GM23248 (cell line): ENCODE results near the gene POLN. TPM values are rescaled to one million over a fixed set of nuclear protein-coding genes. Genes with fewer than 3 reads are reported as not detected.

ENCODE experiments used
- DNase-seq: peaks from one replicate; pipeline ENCODE4 v3.0.0-alpha.2; 2015
- H2AFZ ChIP-seq: fragments of 200-600 bp; sonication (generic); 2 replicates; pipeline ENCODE4 v1.6.1; 2016; ENCODE audit warnings: antibody characterized with exemption
- H3F3A ChIP-seq: fragments of 200-600 bp; sonication (generic); 2 replicates; pipeline ENCODE4 v1.6.1; 2016; ENCODE audit warnings: mild to moderate bottlenecking, antibody characterized with exemption, mixed run types; ENCODE audit not compliant: insufficient read depth
- H3K27ac ChIP-seq: fragments of 200-600 bp; sonication (generic); 2 replicates; pipeline ENCODE4 v1.5.1; 2016; ENCODE audit warnings: mild to moderate bottlenecking
- H3K27me3 ChIP-seq: fragments of 200-600 bp; sonication (generic); replicated peaks from 2 replicates; pipeline ENCODE4 v1.6.1; 2016; ENCODE audit warnings: mild to moderate bottlenecking; ENCODE audit not compliant: insufficient read depth
- H3K36me3 ChIP-seq: fragments of 200-600 bp; sonication (generic); 2 replicates; pipeline ENCODE4 v1.6.1; 2016; ENCODE audit warnings: low read depth, mild to moderate bottlenecking
- H3K4me1 ChIP-seq: fragments of 200-600 bp; sonication (generic); 2 replicates; pipeline ENCODE4 v1.6.1; 2016; ENCODE audit warnings: mild to moderate bottlenecking; ENCODE audit not compliant: insufficient read depth
- H3K4me2 ChIP-seq: fragments of 200-600 bp; sonication (generic); one replicate; pipeline ENCODE4 v1.6.1; 2016; ENCODE audit warnings: mild to moderate bottlenecking; ENCODE audit not compliant: unreplicated experiment
- H3K4me3 ChIP-seq: fragments of 200-600 bp; sonication (generic); 2 replicates; pipeline ENCODE4 v1.5.1; 2016; ENCODE audit warnings: mild to moderate bottlenecking
- H3K79me2 ChIP-seq: fragments of 200-600 bp; sonication (generic); 2 replicates; pipeline ENCODE4 v1.6.1; 2016; ENCODE audit warnings: mild to moderate bottlenecking; ENCODE audit not compliant: insufficient read depth
- H3K9ac ChIP-seq: fragments of 200-600 bp; sonication (generic); 2 replicates; pipeline ENCODE4 v1.6.1; 2016; ENCODE audit warnings: mild to moderate bottlenecking
- H3K9me2 ChIP-seq: fragments of 200-600 bp; sonication (generic); 2 replicates; pipeline ENCODE4 v1.6.1; 2016; ENCODE audit warnings: mixed run types, mild to moderate bottlenecking, moderate library complexity; ENCODE audit not compliant: insufficient read depth
- H3K9me3 ChIP-seq: fragments of 200-600 bp; sonication (generic); one replicate; pipeline ENCODE4 v1.6.1; 2017; ENCODE audit warnings: low read depth
- H4K20me1 ChIP-seq: fragments of 200-600 bp; sonication (generic); 2 replicates; pipeline ENCODE4 v1.6.0; 2016; ENCODE audit not compliant: insufficient read depth
- EZH2 ChIP-seq: fragments of 200-600 bp; sonication (generic); IDR thresholded peaks from 2 replicates; pipeline ENCODE4 v1.6.1; 2018; ENCODE audit warnings: antibody characterized with exemption, mild to moderate bottlenecking; ENCODE audit not compliant: insufficient read depth, poor library complexity, severe bottlenecking
- EZH2phosphoT487 ChIP-seq: fragments of 200-600 bp; sonication (generic); IDR thresholded peaks from 2 replicates; pipeline ENCODE4 v1.6.1; 2018; ENCODE audit warnings: antibody characterized with exemption, moderate library complexity, mild to moderate bottlenecking, low read depth; ENCODE audit not compliant: insufficient read depth
- WGBS, 2 experiments: methylation state at CpG; one replicate each; pipeline ENCODE4 v1.1.6; 2015 to 2017; ENCODE audit warnings: low lambda C conversion rate in 2 of 2, low coverage in 1 of 2; ENCODE audit errors: missing lambda C conversion rate in 2 of 2; 5-methylcytosine and 5-hydroxymethylcytosine counted together
- in situ Hi-C: fragments of 300-500 bp; cut with MboI; formaldehyde crosslinking; loops from 2 replicates; pipeline ENCODE4 v1.15.0; 2020
- polyA plus RNA-seq: library from polyadenylated mRNA; unstranded; fragments of >200 nt; fragmentation: Nextera tagmentation; extraction: Ambion mirVana; gene quantifications from 2 replicates; pipeline ENCODE4 v1.2.1, GENCODE V29; 2016
- total RNA-seq: library from RNA; depleted of rRNA; stranded (reverse); fragments of >200 nt; shearing (Covaris generic); gene quantifications from 2 replicates; pipeline ENCODE4 v1.2.3, GENCODE V29; 2014

POLN gene
- total and polyA plus RNA-seq, 2 experiments from 2014 or later, result 1.6 to 3.9 TPM

- DNase-seq, result no peak
- Histone ChIP-seq H3K4me1 (peaks cover 9% of the 10 kb centered on the region; the same call in 1 of the 2 replicates), H3K4me3 (no peak overlapping the region), H4K20me1 (no peaks in the 10 kb centered on the region), H3K27ac (no peak overlapping the region), H3K9me2 (no peaks in the 10 kb centered on the region), H3K36me3 (no peaks in the 10 kb centered on the region), H3K9me3 (no peaks in the 10 kb centered on the region), H3F3A (no peaks in the 10 kb centered on the region; the same call in 1 of the 2 replicates), H3K9ac (no peak overlapping the region), H2AFZ (no peak overlapping the region), H3K27me3 (no peaks in the 10 kb centered on the region), H3K79me2 (no peaks in the 10 kb centered on the region), H3K4me2 (no peak overlapping the region)
- TF ChIP-seq EZH2phosphoT487 (no peak), EZH2 (no peak)
- 85 to 88% methylated on average over 4 of the region's 4 CpGs for WGBS, 2 experiments
- in situ Hi-C loops, result no loop called here
These were observed 139.7 kb downstream of the POLN start for GRCh38 chr4:2102045-2102883.

- H3K9me2 ChIP-seq, result no peaks in the 10 kb centered on the region
- TF ChIP-seq EZH2 (no peak), EZH2phosphoT487 (no peak)
- H3K9me3 ChIP-seq, result no peaks in the 10 kb centered on the region
- H3K4me3 ChIP-seq, result no peak overlapping the region
- H3K27me3 ChIP-seq, result no peaks in the 10 kb centered on the region
- no peaks in the 10 kb centered on the region for H4K20me1 ChIP-seq
- H3K4me1 ChIP-seq, result peaks cover 9% of the 10 kb centered on the region; the same call in 1 of the 2 replicates
- no peak overlapping the region for H3K4me2 ChIP-seq
- H3F3A ChIP-seq, result no peaks in the 10 kb centered on the region; the same call in 1 of the 2 replicates
- DNase-seq, result peak; percentile 64
- H3K27ac ChIP-seq, result no peak overlapping the region
- no peaks in the 10 kb centered on the region for H3K79me2 ChIP-seq
- 77 to 78% methylated on average over 7 of the region's 7 CpGs for WGBS, 2 experiments
- H3K9ac ChIP-seq, result no peak overlapping the region
- in situ Hi-C loops, result no loop called here
- H3K36me3 ChIP-seq, result no peaks in the 10 kb centered on the region
- no peak overlapping the region for H2AFZ ChIP-seq
These were observed 140.4 kb downstream of the POLN start for GRCh38 chr4:2101346-2102044.

GRCh38 chr4:2096073-2096609 lies 145.8 kb downstream of the POLN start:
- Histone ChIP-seq H3K79me2 (no peaks in the 10 kb centered on the region), H3K27me3 (no peaks in the 10 kb centered on the region), H3K36me3 (no peaks in the 10 kb centered on the region), H2AFZ (no peak overlapping the region), H3K27ac (no peak overlapping the region), H3K9me2 (no peaks in the 10 kb centered on the region), H3K9ac (no peak overlapping the region), H3K4me1 (0 out of 2 replicates have a peak, but pooled peaks cover under 1% of the 10 kb centered on the region), H4K20me1 (no peaks in the 10 kb centered on the region), H3F3A (no peaks in the 10 kb centered on the region), H3K4me2 (no peak overlapping the region), H3K9me3 (no peaks in the 10 kb centered on the region), H3K4me3 (no peak overlapping the region)
- DNase-seq, result no peak
- no peak for TF ChIP-seq EZH2phosphoT487
- no peak for TF ChIP-seq EZH2
- 74 to 87% methylated on average over 6 to 7 of the region's 7 CpGs for WGBS, 2 experiments
- in situ Hi-C loops, result no loop called here

- Histone ChIP-seq H2AFZ (no peak overlapping the region), H3K79me2 (no peaks in the 10 kb centered on the region), H3K4me1 (no peaks in the 10 kb centered on the region), H3K4me2 (no peak overlapping the region), H3K9me2 (no peaks in the 10 kb centered on the region), H3K27ac (no peak overlapping the region), H3K9ac (no peak overlapping the region), H4K20me1 (no peaks in the 10 kb centered on the region), H3K27me3 (no peaks in the 10 kb centered on the region), H3K9me3 (no peaks in the 10 kb centered on the region), H3K36me3 (no peaks in the 10 kb centered on the region), H3F3A (no peaks in the 10 kb centered on the region), H3K4me3 (no peak overlapping the region)
- 79 to 84% methylated on average over 16 of the region's 16 CpGs for WGBS, 2 experiments
- TF ChIP-seq EZH2phosphoT487, result no peak
- TF ChIP-seq EZH2, result no peak
- DNase-seq, result no peak
- in situ Hi-C loops, result no loop called here
These were observed 146.5 kb downstream of the POLN start for GRCh38 chr4:2095236-2096072.
